ENCODE data around the gene TBC1D14. TPM values are rescaled to one million over a fixed set of nuclear protein-coding genes. Genes with fewer than 3 reads are reported as not detected.

Gene TBC1D14
- total and polyA plus RNA-seq, 10 of the 15 experiments (the other 5 are each of a cell fraction or from before 2014, with no cell fraction given), result 0.87 to 39.3 (median 30.1) TPM

GRCh38 chr4:6909113-6909969 lies at the start of gene TBC1D14 (continued):
- TF ChIP-seq EGR1 (IDR thresholded peaks at IDR 0.05; ENCODE audit: borderline replicate concordance in 1 of 2, low read depth in 2 of 2, low read length in 2 of 2), result peak in 1 of 2 experiments; percentile 64; a peak in 2 of 3 replicates
- peak; percentile 26; the same call in 1 of the 2 replicates for TF ChIP-seq SMC3 (IDR thresholded peaks at IDR 0.05; ENCODE audit: borderline replicate concordance, low read length)
- TF ChIP-seq RAD51 (IDR thresholded peaks at IDR 0.05), result no peak
- TF ChIP-seq MEF2B (IDR thresholded peaks at IDR 0.05; ENCODE audit: partially characterized antibody, poor library complexity, severe bottlenecking), result no peak
- peak; percentile 76 for TF ChIP-seq NR2C2 (IDR thresholded peaks at IDR 0.05; ENCODE audit: borderline replicate concordance, control insufficient read depth, insufficient read length, low read depth)
- TF ChIP-seq USF2 (IDR thresholded peaks at IDR 0.05; ENCODE audit: borderline replicate concordance, low read depth, low read length), result no peak
- TF ChIP-seq ASH2L (IDR thresholded peaks at IDR 0.05; ENCODE audit: borderline replicate concordance, low read depth), result peak; percentile 71; the same call in 1 of the 2 replicates
- 0 out of 2 replicates have a peak, but pooled peaks have one; percentile 48 for TF ChIP-seq CHD1 (IDR thresholded peaks at IDR 0.05; ENCODE audit: low read depth, low read length)
- peak; percentile 75; the same call in 1 of the 2 replicates for TF ChIP-seq PML (IDR thresholded peaks at IDR 0.05; ENCODE audit: low read length)
- peak; percentile 98 for TF ChIP-seq RELB (IDR thresholded peaks at IDR 0.05; ENCODE audit: low read depth)
- TF ChIP-seq BRCA1 (IDR thresholded peaks at IDR 0.05; ENCODE audit: low read depth, low read length), result 0 out of 2 replicates have a peak, but pooled peaks have one; percentile 25
- no peak for TF ChIP-seq ZNF274 (IDR thresholded peaks at IDR 0.05; ENCODE audit: insufficient read depth, insufficient read length)
- peak; percentile 53; the same call in 1 of the 2 replicates for TF ChIP-seq DPF2 (IDR thresholded peaks at IDR 0.05)
- TF ChIP-seq CREB1 (IDR thresholded peaks at IDR 0.05; ENCODE audit: low read depth), result peak; percentile 55; the same call in 1 of the 2 replicates
- TF ChIP-seq SMARCA5 (IDR thresholded peaks at IDR 0.05), result 0 out of 2 replicates have a peak, but pooled peaks have one; percentile 51
- peak; percentile 99 for TF ChIP-seq YY1 (IDR thresholded peaks at IDR 0.05; ENCODE audit: low read depth, low read length)
- TF ChIP-seq PAX8 (IDR thresholded peaks at IDR 0.05), result no peak
- peak; percentile 84; the same call in 1 of the 2 replicates for TF ChIP-seq TARDBP (IDR thresholded peaks at IDR 0.05; ENCODE audit: borderline replicate concordance)
- peak; percentile 81 for TF ChIP-seq KLF5 (IDR thresholded peaks at IDR 0.05; ENCODE audit: partially characterized antibody)
- peak; percentile 68; the same call in 1 of the 2 replicates for TF ChIP-seq ZNF687 (IDR thresholded peaks at IDR 0.05)
- TF ChIP-seq NR2C1 (IDR thresholded peaks at IDR 0.05), result peak; percentile 73
- TF ChIP-seq ELK1 (IDR thresholded peaks at IDR 0.05; ENCODE audit: low read depth, low read length), result peak; percentile 78
- TF ChIP-seq ZNF622 (IDR thresholded peaks at IDR 0.05), result no peak
